ENCODE results near the gene KAZN. TPM values are rescaled to one million over a fixed set of nuclear protein-coding genes. Genes with fewer than 3 reads are reported as not detected.
A peak's percentile ranks its signal among the peaks of the same experiment; 100 is the strongest.

KAZN gene
- total RNA-seq, 4 donors from 2014 or later, result 0.77 to 12.3 (median 4.9) TPM

DNA sequence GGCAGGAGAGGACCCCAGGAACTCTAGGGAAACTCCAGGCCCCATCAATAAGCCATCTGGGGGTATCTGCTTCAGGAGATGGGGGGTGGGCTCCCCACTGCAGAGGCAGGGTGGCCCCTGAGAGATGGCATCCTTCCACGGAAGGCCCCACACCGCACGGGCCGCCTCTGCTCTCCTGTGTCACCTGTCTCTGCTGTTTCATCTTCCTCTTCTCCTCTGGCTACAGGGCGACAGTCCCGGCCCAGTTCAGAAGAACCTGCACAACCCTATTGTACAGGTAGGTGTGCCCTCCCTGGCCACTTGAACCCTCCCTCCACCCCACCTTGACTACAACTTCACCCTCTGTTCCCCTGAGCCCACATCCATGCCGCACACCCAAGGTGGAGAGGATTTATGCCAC lies 464.9 kb downstream of the KAZN start:
- TF ChIP-seq POLR2A (IDR thresholded peaks at IDR 0.05), result no peak
- TF ChIP-seq, protein P1, sequence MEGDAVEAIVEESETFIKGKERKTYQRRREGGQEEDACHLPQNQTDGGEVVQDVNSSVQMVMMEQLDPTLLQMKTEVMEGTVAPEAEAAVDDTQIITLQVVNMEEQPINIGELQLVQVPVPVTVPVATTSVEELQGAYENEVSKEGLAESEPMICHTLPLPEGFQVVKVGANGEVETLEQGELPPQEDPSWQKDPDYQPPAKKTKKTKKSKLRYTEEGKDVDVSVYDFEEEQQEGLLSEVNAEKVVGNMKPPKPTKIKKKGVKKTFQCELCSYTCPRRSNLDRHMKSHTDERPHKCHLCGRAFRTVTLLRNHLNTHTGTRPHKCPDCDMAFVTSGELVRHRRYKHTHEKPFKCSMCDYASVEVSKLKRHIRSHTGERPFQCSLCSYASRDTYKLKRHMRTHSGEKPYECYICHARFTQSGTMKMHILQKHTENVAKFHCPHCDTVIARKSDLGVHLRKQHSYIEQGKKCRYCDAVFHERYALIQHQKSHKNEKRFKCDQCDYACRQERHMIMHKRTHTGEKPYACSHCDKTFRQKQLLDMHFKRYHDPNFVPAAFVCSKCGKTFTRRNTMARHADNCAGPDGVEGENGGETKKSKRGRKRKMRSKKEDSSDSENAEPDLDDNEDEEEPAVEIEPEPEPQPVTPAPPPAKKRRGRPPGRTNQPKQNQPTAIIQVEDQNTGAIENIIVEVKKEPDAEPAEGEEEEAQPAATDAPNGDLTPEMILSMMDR (IDR thresholded peaks at IDR 0.05), result no peak
- intact Hi-C loops (cut with DNase I; ENCODE audit: low total_unique reads), result no loop called here
- no peak overlapping the region for H3K4me3 ChIP-seq

DNA sequence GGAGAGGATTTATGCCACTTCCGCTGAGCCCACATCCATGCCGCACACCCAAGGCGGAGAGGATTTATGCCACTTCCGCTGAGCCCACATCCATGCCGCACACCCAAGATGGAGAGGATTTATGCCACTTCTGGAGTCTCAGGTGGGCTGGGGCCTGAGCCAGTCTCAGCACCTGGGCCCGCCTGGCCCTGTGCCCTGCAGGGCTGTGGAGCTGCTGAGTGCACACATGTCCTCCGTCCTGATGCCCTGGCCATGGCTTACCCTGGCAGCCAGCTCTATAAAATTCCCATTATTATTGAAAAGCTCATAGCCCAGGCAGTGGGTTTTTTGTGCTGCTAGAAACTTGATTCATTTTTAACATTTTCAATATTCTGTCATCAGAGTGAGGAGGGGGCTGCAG lies 465.3 kb downstream of the KAZN start:
- Histone ChIP-seq H3K4me3 (no peak overlapping the region), H3K4me1 (no peaks in the 10 kb centered on the region), H3K27me3 (no peaks in the 10 kb centered on the region), H3K27ac (no peak overlapping the region), H3K9me3 (no peaks in the 10 kb centered on the region), H3K36me3 (no peaks in the 10 kb centered on the region)
- intact Hi-C loops (cut with DNase I; ENCODE audit: low total_unique reads), result no loop called here
- DNase-seq, result no peak
- TF ChIP-seq, protein P1 (IDR thresholded peaks at IDR 0.05), result no peak
- TF ChIP-seq POLR2A (IDR thresholded peaks at IDR 0.05), result no peak

More for the DNA sequence above, 464.9 kb downstream of the KAZN start:
- H3K4me1 ChIP-seq, result no peaks in the 10 kb centered on the region
- H3K36me3 ChIP-seq, result no peaks in the 10 kb centered on the region
- no peak for DNase-seq
- H3K27ac ChIP-seq, result no peak overlapping the region
- H3K27me3 ChIP-seq, result no peaks in the 10 kb centered on the region
- no peaks in the 10 kb centered on the region for H3K9me3 ChIP-seq

DNA sequence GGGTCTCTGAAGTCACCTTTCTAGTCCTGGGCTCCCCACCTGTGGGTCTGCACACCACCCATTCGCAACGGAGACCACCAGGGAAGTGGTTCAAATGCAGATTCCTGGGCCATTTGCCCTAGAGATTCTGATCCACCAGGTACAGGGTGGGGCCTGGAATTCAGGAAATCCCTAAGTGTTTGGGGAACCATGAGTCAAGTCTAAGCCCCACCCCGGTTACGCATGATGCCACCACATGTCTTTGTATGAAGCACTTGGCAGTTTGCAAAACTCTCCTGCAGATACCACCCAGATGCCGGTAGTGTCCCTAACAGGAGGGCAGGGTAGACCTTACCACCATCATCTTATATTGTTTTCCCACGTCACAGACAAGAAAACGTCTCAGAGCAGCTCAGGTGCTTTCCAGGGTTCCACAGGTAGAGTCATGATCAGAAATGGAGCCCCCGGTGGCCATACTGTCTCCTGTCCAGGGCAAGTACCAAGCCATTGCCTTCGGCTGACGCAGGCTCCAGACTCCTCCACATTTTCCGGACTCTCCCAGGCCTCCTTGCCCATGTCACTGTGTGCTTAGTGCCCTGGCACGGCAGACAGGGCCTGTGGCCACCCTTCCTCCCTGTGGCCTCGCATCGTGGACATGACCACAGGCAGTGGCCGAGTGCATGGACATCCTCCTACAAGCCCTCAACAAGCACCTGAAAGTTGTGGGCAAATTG lies 465.9 kb downstream of the KAZN start:
- H3K9me3 ChIP-seq, result no peaks in the 10 kb centered on the region
- H3K27ac ChIP-seq, result no peak overlapping the region
- H3K4me1 ChIP-seq, result no peaks in the 10 kb centered on the region
- H3K27me3 ChIP-seq, result no peaks in the 10 kb centered on the region
- no peak overlapping the region for H3K4me3 ChIP-seq
- no peak for TF ChIP-seq POLR2A (IDR thresholded peaks at IDR 0.05)
- TF ChIP-seq, protein P1 (IDR thresholded peaks at IDR 0.05), result no peak
- DNase-seq, result no peak
- H3K36me3 ChIP-seq, result no peaks in the 10 kb centered on the region
- intact Hi-C loops (cut with DNase I; ENCODE audit: low total_unique reads), result no loop called here

DNA sequence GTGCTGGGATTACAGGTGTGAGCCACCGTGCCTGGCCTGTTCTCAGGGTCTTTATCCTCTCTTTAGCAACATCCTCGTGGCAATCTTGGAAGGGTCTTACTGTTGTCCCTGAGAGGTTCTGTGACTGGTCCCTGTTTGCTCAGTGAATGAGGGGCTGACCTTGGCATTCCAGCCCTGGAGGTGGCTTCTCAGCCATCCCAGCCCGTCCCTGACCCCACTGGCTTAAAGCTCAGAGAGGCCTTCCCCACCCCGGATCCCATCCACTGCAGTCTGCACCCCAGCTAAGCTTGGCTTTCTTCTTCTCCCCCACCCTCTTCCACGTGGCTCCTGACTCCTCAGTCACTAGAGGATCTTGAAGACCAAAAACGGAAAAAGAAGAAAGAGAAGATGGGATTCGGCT lies 466.8 kb downstream of the KAZN start:
- Histone ChIP-seq H3K27me3 (no peaks in the 10 kb centered on the region), H3K4me3 (no peak overlapping the region), H3K4me1 (no peaks in the 10 kb centered on the region), H3K9me3 (no peaks in the 10 kb centered on the region), H3K36me3 (no peaks in the 10 kb centered on the region), H3K27ac (peak overlapping the region; percentile 19 to 38)
- intact Hi-C loops (cut with DNase I; ENCODE audit: low total_unique reads), result no loop called here
- TF ChIP-seq POLR2A (IDR thresholded peaks at IDR 0.05), result no peak
- TF ChIP-seq, protein P1 (IDR thresholded peaks at IDR 0.05), result no peak
- DNase-seq, result no peak

DNA sequence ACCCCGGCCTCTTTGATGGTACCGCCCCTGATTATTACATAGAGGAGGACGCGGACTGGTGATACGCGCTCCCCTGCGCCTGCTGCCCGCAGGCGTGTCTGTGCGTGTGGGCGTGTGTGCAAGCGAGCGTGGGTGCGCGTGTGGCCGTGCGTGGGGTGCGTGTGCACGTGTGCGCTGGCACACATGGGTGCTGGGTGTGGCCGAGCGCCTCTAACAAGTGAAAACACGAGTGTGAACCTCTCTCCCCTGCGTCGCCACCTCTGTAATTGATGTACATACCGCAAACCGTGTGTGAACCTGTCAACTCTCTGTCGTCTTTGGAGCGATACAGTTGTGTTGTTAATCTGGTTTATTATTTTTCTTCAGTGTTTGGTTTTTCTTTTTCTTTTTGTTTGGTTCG lies 467.3 kb downstream of the KAZN start:
- Histone ChIP-seq H3K36me3 (no peaks in the 10 kb centered on the region), H3K4me3 (no peak overlapping the region), H3K27ac (peak overlapping the region; percentile 19 to 38), H3K9me3 (no peaks in the 10 kb centered on the region), H3K27me3 (no peaks in the 10 kb centered on the region), H3K4me1 (no peaks in the 10 kb centered on the region)
- intact Hi-C loops (cut with DNase I; ENCODE audit: low total_unique reads), result no loop called here
- no peak for DNase-seq
- TF ChIP-seq, protein P1 (IDR thresholded peaks at IDR 0.05), result no peak
- no peak for TF ChIP-seq POLR2A (IDR thresholded peaks at IDR 0.05)
